Motor neuron (in vitro differentiated cells): ENCODE data around the gene PPM1L. TPM values are rescaled to one million over a fixed set of nuclear protein-coding genes. Genes with fewer than 3 reads are reported as not detected.

Experiments used
- ATAC-seq, 8 experiments: fragments of 200-7000 bp; cut with Tn5 transposase; replicated peaks in 6 of 8; 2 replicates each; pipeline ENCODE4 v1.8.0; 2021; ENCODE audit warnings: mild to moderate bottlenecking in 8 of 8, moderate library complexity in 8 of 8
- H3K27ac ChIP-seq, 2 donors: fragments of 250-450 bp; sonication (Bioruptor Pico); 2 replicates each; pipeline ENCODE4 v1.9.0; 2021; ENCODE audit warnings: antibody characterized with exemption in 2 of 2, mild to moderate bottlenecking in 2 of 2, moderate library complexity in 1 of 2
- H3K4me1 ChIP-seq, 2 donors: fragments of 250-450 bp; sonication (Bioruptor Pico); replicated peaks in 1 of 2; 2 replicates each; pipeline ENCODE4 v1.6.1; 2021; ENCODE audit warnings: antibody characterized with exemption in 2 of 2, mild to moderate bottlenecking in 2 of 2, moderate library complexity in 1 of 2
- H3K4me3 ChIP-seq, 5 donors: fragments of 250-450 bp; sonication (Bioruptor Pico); 2 replicates each; pipeline ENCODE4 v1.9.0; 2021; ENCODE audit warnings: antibody characterized with exemption in 5 of 5, mild to moderate bottlenecking in 5 of 5, moderate library complexity in 4 of 5
- WGBS, 10 experiments: fragments of 450-650 bp; shearing (Covaris generic); methylation state at CpG; one replicate each; pipeline ENCODE4 v1.0.0; 2022; 5-methylcytosine and 5-hydroxymethylcytosine counted together
- in situ Hi-C, 9 experiments: fragments of 400-800 bp; cut with MboI; loops; one replicate each; pipeline ENCODE4 v1.15.0; 2021; ENCODE audit warnings: low sequenced_read_pairs in 9 of 9, low pct_unique_long_range_greater_than_20kb in 2 of 9; ENCODE audit not compliant: unreplicated experiment in 9 of 9
- total RNA-seq, 8 experiments: library from RNA; unstranded; fragments of 300-600 nt; gene quantifications; 2 replicates each; pipeline versions ENCODE4 v1.2.3 to v1.2.4, GENCODE V29; 2022

The PPM1L gene
- total RNA-seq, 8 experiments from 2014 or later: 10.8 to 27.3 (median 22.1) TPM

- 0 to 100% (median 60%) methylated on average over 1 of the region's 1 CpG; no CpG with 5 or more reads in 3 of the 10 experiments for WGBS, 10 experiments
- no peak overlapping the region for H3K27ac ChIP-seq
- ATAC-seq: no peak
Measured at GRCh38 chr3:160820022-160820421, 64.0 kb downstream of the PPM1L start.

GRCh38 chr3:160820430-160820829 lies 64.4 kb downstream of the PPM1L start:
- Histone ChIP-seq H3K4me1 (peaks cover 0 to 8% of the 10 kb centered on the region in 2 donors), H3K4me3 (no peak overlapping the region), H3K27ac (no peak overlapping the region)
- WGBS, 10 experiments: 29 to 100% (median 100%) methylated on average over 1 of the region's 1 CpG; no CpG with 5 or more reads in 3 of the 10 experiments
- peak in 1 of 8 experiments; percentile 55 for ATAC-seq
- in situ Hi-C loops: no loop called here

More at GRCh38 chr3:160820022-160820421, 64.0 kb downstream of the PPM1L start:
- in situ Hi-C loops: no loop called here
- no peak overlapping the region for H3K4me3 ChIP-seq
- H3K4me1 ChIP-seq: peaks cover 0 to 8% of the 10 kb centered on the region in 2 donors

- in situ Hi-C loops: no loop called here
- Histone ChIP-seq H3K4me3 (no peak overlapping the region), H3K4me1 (peaks cover 0 to 24% of the 10 kb centered on the region in 2 donors), H3K27ac (no peak overlapping the region)
- ATAC-seq: no peak
Measured at GRCh38 chr3:160822936-160823335, 66.9 kb downstream of the PPM1L start.

GRCh38 chr3:160825311-160825800 lies 69.3 kb downstream of the PPM1L start:
- ATAC-seq: no peak
- WGBS, 10 experiments: 57 to 90% (median 78%) methylated on average over 1 to 3 of the region's 3 CpGs
- Histone ChIP-seq H3K4me3 (no peak overlapping the region), H3K27ac (no peak overlapping the region), H3K4me1 (peaks cover 11 to 41% of the 10 kb centered on the region in 2 donors)
- in situ Hi-C loops: no loop called here

GRCh38 chr3:160826408-160826807 lies 70.4 kb downstream of the PPM1L start:
- H3K4me3 ChIP-seq: no peak overlapping the region
- in situ Hi-C loops: no loop called here
- H3K27ac ChIP-seq: no peak overlapping the region
- ATAC-seq: no peak
- H3K4me1 ChIP-seq: peaks cover 11 to 44% of the 10 kb centered on the region in 2 donors

- WGBS, 10 experiments: 43 to 94% (median 64%) methylated on average over 1 to 2 of the region's 2 CpGs; no CpG with 5 or more reads in 3 of the 10 experiments
- in situ Hi-C loops: no loop called here
- ATAC-seq: no peak
- Histone ChIP-seq H3K4me1 (peaks cover 11 to 46% of the 10 kb centered on the region in 2 donors), H3K4me3 (no peak overlapping the region), H3K27ac (no peak overlapping the region)
Measured at GRCh38 chr3:160826991-160827390, 71.0 kb downstream of the PPM1L start.

- in situ Hi-C loops: no loop called here
- peaks cover 11 to 43% of the 10 kb centered on the region in 2 donors for H3K4me1 ChIP-seq
- H3K4me3 ChIP-seq: no peak overlapping the region
- no peak for ATAC-seq
- WGBS, 10 experiments: 20% methylated on average over 1 of the region's 1 CpG; no CpG with 5 or more reads in 9 of the 10 experiments
- H3K27ac ChIP-seq: no peak overlapping the region
Measured at GRCh38 chr3:160827516-160827915, 71.5 kb downstream of the PPM1L start.

GRCh38 chr3:160828880-160829279 lies 72.8 kb downstream of the PPM1L start:
- H3K4me3 ChIP-seq: no peak overlapping the region
- H3K4me1 ChIP-seq: peaks cover 11 to 37% of the 10 kb centered on the region in 2 donors
- no peak overlapping the region for H3K27ac ChIP-seq
- ATAC-seq: no peak
- 31 to 100% (median 100%) methylated on average over 1 to 3 of the region's 3 CpGs; no CpG with 5 or more reads in 1 of the 10 experiments for WGBS, 10 experiments
- in situ Hi-C loops: no loop called here

GRCh38 chr3:160829486-160830009 lies 73.5 kb downstream of the PPM1L start:
- Histone ChIP-seq H3K4me3 (no peak overlapping the region), H3K4me1 (peaks cover 11 to 37% of the 10 kb centered on the region in 2 donors), H3K27ac (peak overlapping the region; percentile 8 to 19)
- ATAC-seq: peak in 5 of 8 experiments; percentile 49 to 75 (median 72)
- 57 to 80% (median 65%) methylated on average over 1 to 3 of the region's 3 CpGs; no CpG with 5 or more reads in 3 of the 10 experiments for WGBS, 10 experiments
- in situ Hi-C loops: no loop called here

- in situ Hi-C loops: no loop called here
- no peak overlapping the region for H3K4me3 ChIP-seq
- ATAC-seq: peak in 4 of 8 experiments; percentile 35 to 83 (median 55)
- 14 to 100% (median 86%) methylated on average over 1 of the region's 1 CpG; no CpG with 5 or more reads in 1 of the 10 experiments for WGBS, 10 experiments
- H3K27ac ChIP-seq: no peak overlapping the region
- H3K4me1 ChIP-seq: peaks cover 11 to 37% of the 10 kb centered on the region in 2 donors
Measured at GRCh38 chr3:160830796-160831195, 74.8 kb downstream of the PPM1L start.

GRCh38 chr3:160831401-160831800 lies 75.4 kb downstream of the PPM1L start:
- no peak for ATAC-seq

GRCh38 chr3:160837394-160837980 lies 81.5 kb downstream of the PPM1L start:
- peaks cover 7 to 19% of the 10 kb centered on the region in 2 donors for H3K4me1 ChIP-seq
- peak; percentile 37 to 86 (median 72) for ATAC-seq
- 0 to 46% (median 16%) methylated on average over 1 to 3 of the region's 3 CpGs; no CpG with 5 or more reads in 2 of the 10 experiments for WGBS, 10 experiments
- peak overlapping the region; percentile 20 to 63 for H3K27ac ChIP-seq
- no peak overlapping the region for H3K4me3 ChIP-seq
- in situ Hi-C loops: no loop called here

More at GRCh38 chr3:160831401-160831800, 75.4 kb downstream of the PPM1L start:
- WGBS, 10 experiments: 21 to 92% (median 64%) methylated on average over 2 to 3 of the region's 3 CpGs; no CpG with 5 or more reads in 3 of the 10 experiments
- Histone ChIP-seq H3K4me3 (no peak overlapping the region), H3K27ac (no peak overlapping the region), H3K4me1 (peaks cover 11 to 39% of the 10 kb centered on the region in 2 donors)
- in situ Hi-C loops: no loop called here

GRCh38 chr3:160840590-160840989 lies 84.6 kb downstream of the PPM1L start:
- in situ Hi-C loops: no loop called here
- peak in 1 of 8 experiments; percentile 11 for ATAC-seq
- 0 to 100% (median 83%) methylated on average over 1 to 2 of the region's 2 CpGs; no CpG with 5 or more reads in 3 of the 10 experiments for WGBS, 10 experiments
- Histone ChIP-seq H3K4me3 (no peak overlapping the region), H3K27ac (no peak overlapping the region), H3K4me1 (peaks cover 7 to 19% of the 10 kb centered on the region in 2 donors)
